Stimulated activated naive CD4-positive, alpha-beta T cell treated with Interleukin-2 at 50 U/mL for 16 hours (primary cell): ENCODE data around the gene MVP.
"Not testable (repeated sequence)": the region's sequence is repeated elsewhere in the genome, so short reads cannot be mapped to it uniquely, and the experiment has no call there.

ENCODE experiments used
- DNase-seq: peaks from one replicate; lab custom pipeline; 2025; lab: John Stamatoyannopoulos, UW

Gene MVP

GRCh38 chr16:29871822-29872546 lies 51.7 kb downstream of the MVP start:
- DNase-seq, result no peak

- DNase-seq, result no peak
These were observed 53.1 kb downstream of the MVP start for GRCh38 chr16:29873319-29873718.

GRCh38 chr16:29875206-29875605 lies 54.9 kb downstream of the MVP start:
- DNase-seq, result no peak

- no peak for DNase-seq
These were observed 55.9 kb downstream of the MVP start for GRCh38 chr16:29876217-29876593.

- peak; percentile 31 for DNase-seq
These were observed 56.5 kb downstream of the MVP start for GRCh38 chr16:29876594-29877249.

- peak; percentile 28 for DNase-seq
These were observed 57.2 kb downstream of the MVP start for GRCh38 chr16:29877266-29877961.

- DNase-seq, result no peak
These were observed 57.9 kb downstream of the MVP start for GRCh38 chr16:29878172-29878571.

GRCh38 chr16:29881050-29881449 lies 60.8 kb downstream of the MVP start:
- DNase-seq, result no peak

GRCh38 chr16:29883987-29884386 lies 63.7 kb downstream of the MVP start:
- no peak for DNase-seq

GRCh38 chr16:29889372-29889771 lies 69.1 kb downstream of the MVP start:
- DNase-seq, result not testable (repeated sequence)

- DNase-seq, result no peak
These were observed 71.5 kb downstream of the MVP start for GRCh38 chr16:29891525-29892457.

GRCh38 chr16:29892458-29892813 lies 72.2 kb downstream of the MVP start:
- no peak for DNase-seq

GRCh38 chr16:29893553-29893952 lies 73.3 kb downstream of the MVP start:
- no peak for DNase-seq

GRCh38 chr16:29894352-29894751 lies 74.1 kb downstream of the MVP start:
- no peak for DNase-seq

GRCh38 chr16:29896841-29897240 lies 76.6 kb downstream of the MVP start:
- no peak for DNase-seq

- DNase-seq, result no peak
These were observed 77.1 kb downstream of the MVP start for GRCh38 chr16:29897333-29897732.
